HG03342 (cell line): ENCODE data around the gene CCDC66.
"Not testable (repeated sequence)": the region's sequence is repeated elsewhere in the genome, so short reads cannot be mapped to it uniquely, and the experiment has no call there.

Experiments
- ATAC-seq: cut with Tn5 transposase; IDR thresholded peaks from one replicate; pipeline ENCODE4 v1.9.1; 2021; ENCODE audit warnings: mild to moderate bottlenecking, moderate library complexity; ENCODE audit not compliant: unreplicated experiment

Gene CCDC66

GRCh38 chr3:56556908-56557830 lies at the start of gene CCDC66:
Gene CCDC66, plus strand, starts transcription at chr3:56557175. Its CDS starts 68 bp downstream, at chr3:56557243.
- peak; percentile 100 for ATAC-seq

GRCh38 chr3:56519641-56520040 lies 37.3 kb upstream of the CCDC66 start:
- ATAC-seq: no peak

- no peak for ATAC-seq
These were observed 34.6 kb upstream of the CCDC66 start for GRCh38 chr3:56522374-56522773.

- ATAC-seq: no peak
These were observed 31.7 kb upstream of the CCDC66 start for GRCh38 chr3:56525291-56525690.

- no peak for ATAC-seq
These were observed 20.2 kb upstream of the CCDC66 start for GRCh38 chr3:56536735-56537134.

GRCh38 chr3:56547486-56547885 lies 9.5 kb upstream of the CCDC66 start:
- no peak for ATAC-seq

GRCh38 chr3:56557831-56558170 lies 826 bp downstream of the CCDC66 start:
- ATAC-seq: no peak

- no peak for ATAC-seq
These were observed 16.5 kb downstream of the CCDC66 start for GRCh38 chr3:56573501-56573900.

- ATAC-seq: not testable (repeated sequence)
These were observed 25.0 kb downstream of the CCDC66 start for GRCh38 chr3:56581941-56582340.

GRCh38 chr3:56584275-56584674 lies 27.3 kb downstream of the CCDC66 start:
- not testable (repeated sequence) for ATAC-seq

- no peak for ATAC-seq
These were observed 33.8 kb downstream of the CCDC66 start for GRCh38 chr3:56590814-56591213.

- ATAC-seq: no peak
These were observed 34.3 kb downstream of the CCDC66 start for GRCh38 chr3:56591262-56591661.

GRCh38 chr3:56593455-56594158 lies 36.6 kb downstream of the CCDC66 start:
- no peak for ATAC-seq

GRCh38 chr3:56595975-56596840 lies 39.2 kb downstream of the CCDC66 start:
- ATAC-seq: no peak

- ATAC-seq: not testable (repeated sequence)
These were observed 51.5 kb downstream of the CCDC66 start for GRCh38 chr3:56608479-56608878.

- ATAC-seq: no peak
These were observed 53.8 kb downstream of the CCDC66 start for GRCh38 chr3:56610669-56611335.

- ATAC-seq: no peak
These were observed 54.4 kb downstream of the CCDC66 start for GRCh38 chr3:56611364-56611763.

- ATAC-seq: no peak
These were observed 55.2 kb downstream of the CCDC66 start for GRCh38 chr3:56612146-56612545.

GRCh38 chr3:56613016-56613415 lies 56.0 kb downstream of the CCDC66 start:
- no peak for ATAC-seq

- ATAC-seq: no peak
These were observed 59.6 kb downstream of the CCDC66 start for GRCh38 chr3:56616478-56617006.
